Body of pancreas (tissue), 4 donors: ENCODE data around the gene RABGGTA. TPM values are rescaled to one million over a fixed set of nuclear protein-coding genes. Genes with fewer than 3 reads are reported as not detected.
A peak's percentile ranks its signal among the peaks of the same experiment; 100 is the strongest.

Source experiments
- ATAC-seq: fragments of 150-250 bp; one replicate; pipeline ENCODE4 v1.9.1; 2016
- DNase-seq, 4 donors: peaks; one replicate each; pipeline ENCODE4 v3.0.0-alpha.2; 2019
- H3K27ac ChIP-seq, 4 donors: fragments of 200-600 bp; sonication (generic); 1 replicate in 3 of 4; 2 replicates in 1 of 4; pipeline versions ENCODE4 v1.5.1 to v1.6.1; 2016 to 2019; ENCODE audit warnings: mild to moderate bottlenecking in 1 of 4, mixed read lengths in 1 of 4, moderate library complexity in 1 of 4
- H3K27me3 ChIP-seq, 2 donors: fragments of 200-600 bp; sonication (generic); one replicate each; pipeline ENCODE4 v1.6.0; 2016; ENCODE audit warnings: mild to moderate bottlenecking in 1 of 2
- H3K36me3 ChIP-seq, 2 donors: fragments of 200-600 bp; sonication (generic); replicated peaks in 1 of 2; 2 replicates each; pipeline ENCODE4 v1.5.1; 2016; ENCODE audit warnings: low read depth in 2 of 2; ENCODE audit not compliant: insufficient read depth in 1 of 2
- H3K4me1 ChIP-seq: fragments of 200-600 bp; sonication (generic); one replicate; pipeline ENCODE4 v1.6.0; 2016
- H3K4me3 ChIP-seq, 2 donors: fragments of 200-600 bp; sonication (generic); 1 replicate in 1 of 2; 2 replicates in 1 of 2; pipeline ENCODE4 v1.5.1; 2016 to 2019
- H3K9me3 ChIP-seq, 3 donors: fragments of 200-600 bp; sonication (generic); 1 replicate in 2 of 3; 2 replicates in 1 of 3; pipeline ENCODE4 v1.5.1; 2016
- POLR2A ChIP-seq, 3 donors: fragments of 450-650 bp; IDR thresholded peaks; one replicate each; pipeline ENCODE4 v1.6.1; 2016; ENCODE audit warnings: antibody characterized with exemption in 3 of 3, mild to moderate bottlenecking in 2 of 3
- WGBS, 2 donors: methylation state at CpG; one replicate each; pipeline ENCODE4 v1.1.5; 2017; 5-methylcytosine and 5-hydroxymethylcytosine counted together
- intact Hi-C: fragments of 100-400 bp; cut with DNase I; formaldehyde crosslinking; loops from one replicate; pipeline ENCODE4 v1.15.1; 2023
- total RNA-seq, 2 donors: library from RNA; depleted of rRNA; stranded (reverse); fragments of >200 nt; gene quantifications; one replicate each; pipeline ENCODE4 v1.1.0, GENCODE V29; 2016
- TF ChIP-seq, protein P1 (sequence below), 7 experiments: fragments of 450-650 bp in 4 of 7; fragments of 200-600 bp in 3 of 7; sonication (generic) in 3 of 7; IDR thresholded peaks; one replicate each; pipeline ENCODE4 v1.5.1; 2016 to 2019; ENCODE audit warnings: antibody characterized with exemption in 7 of 7

Gene RABGGTA
- total RNA-seq, 2 donors from 2014 or later: 18.4 to 90.0 TPM

DNA sequence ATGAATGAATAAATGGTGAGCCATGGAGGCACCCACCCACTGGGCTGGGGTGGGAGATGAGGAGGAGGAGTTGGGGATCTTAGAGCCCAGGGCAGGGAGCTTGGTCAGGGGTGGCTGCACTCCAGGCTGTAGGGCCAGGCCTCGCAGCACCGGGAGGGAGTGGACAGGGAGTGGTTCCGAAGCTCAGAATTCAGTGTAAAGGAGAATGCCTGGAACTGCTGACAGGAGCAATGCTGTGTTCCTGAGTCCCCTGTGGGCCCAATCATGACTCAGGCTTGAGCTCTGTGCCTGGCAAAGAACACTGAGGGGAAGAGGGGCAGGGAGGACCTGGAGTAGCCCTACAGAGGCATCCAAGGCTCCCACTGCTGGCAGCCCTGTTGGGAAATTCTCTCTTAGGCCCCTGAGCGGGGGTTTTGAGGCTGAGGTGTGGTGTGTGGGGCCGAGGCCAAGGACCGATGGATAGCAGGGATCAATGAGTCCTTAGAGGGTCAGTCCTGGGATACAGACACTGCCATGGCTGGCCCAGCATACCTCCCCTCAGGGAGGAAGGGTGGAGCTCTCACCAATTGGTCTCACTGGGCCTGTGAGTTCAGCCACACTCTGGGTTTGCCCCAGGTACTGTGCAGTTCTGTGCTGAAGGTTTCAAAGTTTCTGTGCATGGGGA is 9.5 kb upstream of the RABGGTA start:
- ATAC-seq: no peak
- 86 to 89% methylated on average over 6 of the region's 6 CpGs for WGBS, 2 donors
- no peak overlapping the region for H3K27ac ChIP-seq

DNA sequence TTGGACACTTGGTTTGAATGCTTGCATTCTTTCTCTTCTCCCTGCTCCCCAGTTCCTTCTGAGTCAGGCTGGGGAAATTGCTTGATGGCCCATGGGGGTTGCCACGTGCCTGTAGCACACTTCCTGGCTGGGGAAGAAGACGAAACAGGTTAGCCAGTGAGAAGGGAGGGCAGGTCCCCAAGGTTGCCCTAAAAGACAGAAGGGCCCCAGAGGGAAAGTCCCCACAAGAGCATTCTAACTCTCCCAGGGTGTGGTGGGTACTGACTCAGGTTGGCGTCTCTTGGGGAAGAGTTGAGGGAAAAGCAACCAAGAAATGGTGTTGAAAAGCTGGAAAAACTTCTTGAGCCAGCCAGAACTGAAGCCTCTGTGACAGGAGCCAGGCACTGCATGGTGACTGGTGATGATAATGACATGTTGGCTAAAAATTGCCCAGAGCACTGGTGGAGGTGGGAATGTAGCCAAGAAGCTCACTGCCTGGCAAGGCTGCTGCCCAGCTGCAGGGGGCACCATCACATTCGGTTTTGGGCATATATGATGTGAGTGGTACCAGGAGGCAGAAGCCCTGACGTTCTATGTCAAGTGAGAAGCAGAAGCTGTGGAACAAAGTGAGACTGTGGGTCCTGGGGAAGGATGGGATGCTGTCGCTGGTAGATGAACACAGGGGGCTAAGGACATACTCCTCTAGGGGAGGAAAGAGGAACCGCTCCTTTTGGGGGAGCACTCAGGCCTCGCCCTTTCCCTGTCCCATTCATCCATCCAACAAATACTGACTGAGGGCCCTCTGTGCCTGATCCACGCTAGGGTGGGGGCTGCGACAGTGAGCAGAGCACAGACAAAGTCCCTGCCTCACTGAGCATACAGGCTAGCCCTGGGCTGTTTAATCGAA is 8.1 kb upstream of the RABGGTA start:
- Histone ChIP-seq H3K36me3 (no peaks in the 10 kb centered on the region), H3K4me3 (no peak overlapping the region), H3K27me3 (no peaks in the 10 kb centered on the region), H3K4me1 (peaks cover 19% of the 10 kb centered on the region), H3K27ac (peak overlapping the region in 3 of 4 donors; percentile 20 to 62 (median 48)), H3K9me3 (no peaks in the 10 kb centered on the region)
- intact Hi-C loops: no loop called here
- DNase-seq: peak; percentile 42 to 69 (median 63)
- WGBS, 2 donors: 54 to 56% methylated on average over 11 of the region's 11 CpGs
- TF ChIP-seq, protein P1, sequence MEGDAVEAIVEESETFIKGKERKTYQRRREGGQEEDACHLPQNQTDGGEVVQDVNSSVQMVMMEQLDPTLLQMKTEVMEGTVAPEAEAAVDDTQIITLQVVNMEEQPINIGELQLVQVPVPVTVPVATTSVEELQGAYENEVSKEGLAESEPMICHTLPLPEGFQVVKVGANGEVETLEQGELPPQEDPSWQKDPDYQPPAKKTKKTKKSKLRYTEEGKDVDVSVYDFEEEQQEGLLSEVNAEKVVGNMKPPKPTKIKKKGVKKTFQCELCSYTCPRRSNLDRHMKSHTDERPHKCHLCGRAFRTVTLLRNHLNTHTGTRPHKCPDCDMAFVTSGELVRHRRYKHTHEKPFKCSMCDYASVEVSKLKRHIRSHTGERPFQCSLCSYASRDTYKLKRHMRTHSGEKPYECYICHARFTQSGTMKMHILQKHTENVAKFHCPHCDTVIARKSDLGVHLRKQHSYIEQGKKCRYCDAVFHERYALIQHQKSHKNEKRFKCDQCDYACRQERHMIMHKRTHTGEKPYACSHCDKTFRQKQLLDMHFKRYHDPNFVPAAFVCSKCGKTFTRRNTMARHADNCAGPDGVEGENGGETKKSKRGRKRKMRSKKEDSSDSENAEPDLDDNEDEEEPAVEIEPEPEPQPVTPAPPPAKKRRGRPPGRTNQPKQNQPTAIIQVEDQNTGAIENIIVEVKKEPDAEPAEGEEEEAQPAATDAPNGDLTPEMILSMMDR (IDR thresholded peaks at IDR 0.05): peak in 5 of 7 experiments; percentile 28 to 54 (median 39)
- TF ChIP-seq POLR2A (IDR thresholded peaks at IDR 0.05): no peak
- peak; percentile 70 for ATAC-seq

More for the DNA sequence above, 9.5 kb upstream of the RABGGTA start:
- Histone ChIP-seq H3K27me3 (no peaks in the 10 kb centered on the region), H3K36me3 (no peaks in the 10 kb centered on the region), H3K9me3 (no peaks in the 10 kb centered on the region), H3K4me1 (peaks cover 11% of the 10 kb centered on the region), H3K4me3 (no peak overlapping the region)
- intact Hi-C loops: no loop called here
- no peak for TF ChIP-seq POLR2A (IDR thresholded peaks at IDR 0.05)
- TF ChIP-seq, protein P1 (IDR thresholded peaks at IDR 0.05): no peak
- DNase-seq: no peak

DNA sequence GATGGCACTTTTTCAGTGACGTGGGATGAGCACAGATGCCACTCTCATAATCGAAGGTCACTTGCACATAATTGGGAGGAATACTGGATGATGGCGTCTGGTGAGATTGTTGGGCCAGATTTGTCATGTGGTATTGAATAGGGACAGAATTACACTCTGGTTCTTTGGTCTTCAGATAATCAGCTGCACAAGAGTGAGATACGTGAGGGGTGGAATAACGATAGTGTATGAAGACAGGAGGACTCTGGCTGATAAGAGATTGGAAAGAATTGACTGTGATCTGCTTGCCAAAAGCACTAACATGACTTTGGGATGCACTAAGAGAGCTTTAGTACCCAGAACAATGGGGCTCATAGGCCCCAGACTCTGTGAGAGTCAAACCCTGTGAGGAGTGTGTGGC is 7.0 kb upstream of the RABGGTA start:
- DNase-seq (no peak), ATAC-seq (no peak)
- Histone ChIP-seq H3K4me3 (no peak overlapping the region), H3K9me3 (no peaks in the 10 kb centered on the region), H3K27me3 (no peaks in the 10 kb centered on the region), H3K27ac (no peak overlapping the region), H3K36me3 (no peaks in the 10 kb centered on the region), H3K4me1 (peaks cover 31% of the 10 kb centered on the region)
- 85 to 87% methylated on average over 5 of the region's 5 CpGs for WGBS, 2 donors
- TF ChIP-seq, protein P1 (IDR thresholded peaks at IDR 0.05): no peak
- no peak for TF ChIP-seq POLR2A (IDR thresholded peaks at IDR 0.05)
- intact Hi-C loops: no loop called here

DNA sequence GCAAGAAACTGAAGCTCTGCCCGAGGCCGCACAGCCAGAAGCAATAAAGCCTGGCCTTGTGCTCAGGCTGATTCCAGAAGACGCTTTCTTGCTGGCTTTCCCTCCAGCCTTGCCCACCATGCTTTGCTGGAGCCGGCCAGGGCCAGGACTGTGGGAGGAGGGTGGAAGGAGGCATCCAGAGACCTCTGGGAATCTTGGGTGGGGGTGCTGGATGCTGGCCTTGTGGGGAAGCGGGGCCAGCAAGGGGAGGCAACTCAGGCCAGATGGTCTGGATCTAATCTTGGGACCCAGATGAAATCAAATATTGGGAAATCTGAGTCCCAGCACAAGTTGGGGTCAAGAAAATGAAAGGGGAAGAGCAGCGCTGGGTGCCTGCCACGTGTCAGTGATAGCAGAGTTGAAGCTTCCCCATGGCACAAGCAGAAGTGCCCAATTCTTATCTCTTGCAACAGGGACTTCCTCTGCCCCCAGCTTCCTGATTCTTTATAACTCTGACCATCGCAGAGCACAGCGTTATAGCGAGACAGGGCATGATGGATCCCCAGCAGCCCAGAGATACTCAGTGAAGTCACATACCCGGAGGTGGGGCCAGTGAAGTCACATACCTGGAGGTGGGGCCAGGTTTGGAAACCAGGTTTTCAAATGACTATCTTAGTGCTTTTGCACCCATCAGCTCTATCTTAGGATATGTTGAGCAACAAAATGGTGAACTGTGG is 6.4 kb upstream of the RABGGTA start:
- H3K36me3 ChIP-seq: no peaks in the 10 kb centered on the region
- 81 to 94% methylated on average over 11 of the region's 11 CpGs for WGBS, 2 donors
- ATAC-seq (no peak), DNase-seq (peak in 1 of 4 donors; percentile 49)
- H3K27ac ChIP-seq: peak overlapping the region in 1 of 4 donors; percentile 30
- no peak overlapping the region for H3K4me3 ChIP-seq
- TF ChIP-seq, protein P1 (IDR thresholded peaks at IDR 0.05): no peak
- no peak for TF ChIP-seq POLR2A (IDR thresholded peaks at IDR 0.05)
- H3K9me3 ChIP-seq: no peaks in the 10 kb centered on the region
- peaks cover 37% of the 10 kb centered on the region for H3K4me1 ChIP-seq
- H3K27me3 ChIP-seq: no peaks in the 10 kb centered on the region
- intact Hi-C loops: no loop called here
